HG02642 (cell line): ENCODE measurements around the gene KIF26B.
"Not testable (repeated sequence)": the region's sequence is repeated elsewhere in the genome, so short reads cannot be mapped to it uniquely, and the experiment has no call there.

ENCODE experiments used
- ATAC-seq: cut with Tn5 transposase; IDR thresholded peaks from one replicate; pipeline ENCODE4 v1.9.1; 2021; ENCODE audit warnings: mild to moderate bottlenecking; ENCODE audit not compliant: unreplicated experiment, poor library complexity

KIF26B gene

DNA sequence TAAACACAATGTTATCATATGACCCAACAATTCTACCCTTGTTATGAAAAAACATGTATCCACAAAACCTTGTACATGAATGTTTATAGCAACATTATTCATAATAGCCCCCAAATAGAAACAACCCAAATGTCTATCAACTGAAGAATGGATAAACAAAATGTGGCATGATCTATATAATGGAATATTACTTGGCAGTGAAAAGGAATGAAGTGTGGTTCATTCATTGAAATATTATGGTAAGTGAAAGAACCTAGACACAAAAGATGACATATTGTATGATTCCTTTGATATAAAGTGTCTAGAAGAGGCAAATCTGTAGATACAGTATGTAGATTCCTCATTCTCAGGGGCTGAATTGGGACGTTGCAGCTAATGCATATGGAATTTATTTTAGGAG lies 151.2 kb downstream of the KIF26B start:
- ATAC-seq = no peak

- ATAC-seq = no peak
Measured at GRCh38 chr1:245306628-245307410, 152.0 kb downstream of the KIF26B start.

DNA sequence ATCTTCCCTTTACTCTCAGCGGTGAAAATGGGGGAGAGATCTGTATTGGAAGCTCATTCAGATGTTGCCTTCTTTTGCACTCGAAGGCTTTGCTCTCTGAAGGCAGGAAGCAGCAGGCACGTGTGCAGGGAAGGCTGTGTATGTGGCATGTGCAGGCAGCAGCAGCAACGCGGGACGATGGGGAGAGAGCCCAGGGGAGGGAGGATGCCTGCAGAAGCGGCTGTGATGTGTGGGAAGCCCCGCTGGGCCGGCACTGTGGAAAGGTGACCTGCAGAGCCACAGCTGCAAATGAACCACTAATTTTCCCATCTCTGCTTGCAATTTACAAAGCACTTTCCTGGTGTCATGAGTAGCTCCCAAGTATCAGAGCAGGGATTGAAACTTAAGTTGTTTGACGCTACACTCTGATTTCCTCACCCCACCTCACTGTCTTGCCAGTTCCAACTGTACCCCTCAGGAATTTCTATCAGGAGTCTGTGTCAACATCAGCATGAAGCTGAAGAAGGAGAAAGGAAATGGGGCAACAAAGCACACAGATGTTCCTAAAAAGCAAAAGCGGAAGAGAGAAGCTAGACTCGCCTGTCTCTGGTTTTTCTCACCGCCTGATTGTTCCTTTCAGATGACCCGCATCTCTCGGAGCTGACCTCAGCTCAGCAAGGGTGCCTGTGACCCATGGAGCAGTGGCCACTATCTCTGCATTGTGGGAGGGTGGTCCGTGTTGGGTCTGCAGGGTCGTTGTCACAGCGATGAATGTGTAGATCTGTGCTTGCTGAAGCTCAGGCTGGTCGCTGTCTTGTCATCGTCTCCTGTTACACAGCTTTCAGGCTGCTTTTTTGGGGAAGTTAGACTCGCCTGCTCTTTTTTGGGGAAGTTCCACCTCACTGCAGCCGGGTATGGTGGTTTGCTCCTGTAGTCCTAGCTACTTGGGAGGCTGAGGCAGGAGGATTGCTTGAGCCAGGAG lies 156.1 kb downstream of the KIF26B start:
- ATAC-seq = peak; percentile 61

- ATAC-seq = no peak
Measured at GRCh38 chr1:245311887-245312536, 157.2 kb downstream of the KIF26B start.

- no peak for ATAC-seq
Measured at GRCh38 chr1:245313576-245313975, 158.8 kb downstream of the KIF26B start.

DNA sequence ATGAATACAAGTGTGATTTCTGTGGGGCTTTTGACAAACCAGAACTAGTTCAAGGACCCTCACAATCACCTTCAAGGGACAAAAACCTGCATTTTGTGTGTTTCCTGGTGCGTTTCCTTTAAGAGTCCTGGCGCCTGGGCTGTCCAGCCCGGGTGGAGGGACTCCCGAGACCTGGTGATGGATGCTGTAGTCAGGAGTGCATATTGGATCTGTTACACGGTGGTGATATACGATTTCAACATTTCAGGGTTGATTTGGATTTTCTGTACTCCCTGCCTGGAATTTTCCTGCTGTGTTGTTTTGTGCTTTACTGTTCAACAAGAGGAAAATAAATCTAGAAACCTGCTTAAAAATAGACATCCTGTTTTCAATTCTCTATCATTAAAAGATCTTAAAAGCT lies 162.0 kb downstream of the KIF26B start:
- no peak for ATAC-seq

DNA sequence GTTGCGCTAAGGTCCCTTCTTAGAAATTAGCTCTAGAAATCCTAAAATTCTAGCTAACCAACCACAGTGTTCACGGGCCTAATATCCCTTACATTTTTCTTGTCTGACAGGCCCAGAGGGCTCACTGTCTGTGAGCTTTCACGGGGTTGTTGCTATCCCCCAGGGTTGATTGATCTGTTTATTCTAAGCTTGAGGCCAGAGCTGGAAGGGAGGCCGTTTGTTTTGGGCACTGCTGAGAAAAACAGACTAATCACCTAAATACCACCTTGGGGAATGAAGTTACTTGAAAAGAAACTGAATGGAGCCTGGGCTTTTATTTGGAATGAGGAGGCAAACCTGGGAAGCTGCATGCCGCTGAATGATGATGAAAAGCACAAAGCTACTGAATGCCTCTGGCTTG lies 162.4 kb downstream of the KIF26B start:
- no peak for ATAC-seq

DNA sequence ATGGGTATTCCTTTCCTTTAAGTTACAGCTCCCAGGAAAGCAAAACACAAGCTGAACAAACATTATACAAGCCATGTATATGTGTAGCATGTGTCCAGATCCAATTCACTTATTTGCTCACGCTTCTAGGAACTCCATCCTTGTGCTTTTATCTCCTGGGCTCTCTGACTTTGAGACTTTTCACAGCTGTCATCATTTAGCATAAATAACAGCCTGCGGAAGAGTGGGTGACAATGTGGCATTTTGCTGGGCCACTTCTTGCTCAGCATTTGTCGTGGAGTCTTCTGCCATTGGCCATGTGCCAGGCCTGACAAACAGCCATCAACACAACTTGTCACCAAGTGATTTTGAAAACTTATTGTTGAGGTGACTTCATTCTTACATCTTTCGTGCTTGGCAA lies 164.3 kb downstream of the KIF26B start:
- no peak for ATAC-seq

DNA sequence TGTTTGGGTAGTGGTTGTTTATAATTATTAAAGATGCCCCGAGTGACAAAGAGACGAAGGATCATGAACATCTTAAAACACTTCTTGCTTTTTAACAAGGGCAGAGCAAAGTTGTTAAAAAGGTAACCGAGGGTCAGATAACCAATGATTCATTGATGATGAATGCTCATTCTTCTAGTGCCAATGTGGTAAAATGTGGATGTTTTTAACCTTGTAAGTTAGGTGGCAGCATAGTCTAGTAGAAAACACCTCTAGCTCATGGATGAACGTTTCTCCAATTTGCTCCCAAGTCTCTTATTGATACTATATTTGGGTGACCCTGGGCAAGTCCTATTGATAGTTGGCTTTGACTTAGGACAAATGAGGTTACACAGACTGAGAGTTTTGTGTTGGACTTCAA lies 167.9 kb downstream of the KIF26B start:
- no peak for ATAC-seq

- ATAC-seq = not testable (repeated sequence)
Measured at GRCh38 chr1:245323765-245324164, 169.0 kb downstream of the KIF26B start.

DNA sequence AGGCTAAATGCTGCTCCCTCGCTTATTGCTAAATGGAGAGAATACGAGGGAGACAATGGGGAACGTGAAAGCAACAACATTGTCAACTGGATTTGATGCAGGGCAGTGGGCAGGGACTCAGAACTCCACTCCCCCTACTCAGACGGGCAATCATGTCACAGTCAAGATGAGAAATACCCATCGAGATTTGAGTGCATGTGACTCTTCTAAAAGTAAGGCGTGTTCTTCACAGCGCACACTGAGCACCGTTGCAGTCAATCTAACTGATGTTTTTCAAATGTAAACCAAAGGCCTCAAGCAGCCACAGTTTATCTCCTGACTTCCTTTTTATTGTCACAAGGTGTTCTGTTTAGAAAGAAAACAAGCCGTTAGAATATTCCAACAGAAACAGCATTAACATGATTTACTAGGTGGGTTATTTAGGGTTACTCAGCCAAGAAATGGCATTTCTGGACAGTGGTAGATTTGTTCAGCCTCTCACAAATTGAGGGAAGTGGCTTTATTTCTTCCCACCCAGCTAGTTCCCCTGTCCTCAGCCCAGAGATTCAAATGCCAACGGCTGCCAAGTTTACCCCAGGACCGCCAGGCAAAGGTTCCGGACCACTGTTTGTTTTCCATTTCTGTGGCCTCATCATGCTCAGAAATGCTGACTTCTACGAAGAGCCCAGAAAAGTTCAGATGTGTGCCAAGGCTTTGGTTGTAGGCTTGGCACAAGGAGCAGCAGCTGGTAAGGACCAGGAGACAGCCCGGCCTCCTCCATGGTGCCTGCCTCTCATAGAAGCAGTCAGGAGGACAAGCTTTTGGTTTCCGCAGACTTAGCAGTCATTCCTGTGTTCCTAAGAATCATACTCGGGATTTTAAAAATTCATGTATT lies 171.4 kb downstream of the KIF26B start:
- no peak for ATAC-seq

GRCh38 chr1:245327360-245327759 lies 172.6 kb downstream of the KIF26B start:
- no peak for ATAC-seq

DNA sequence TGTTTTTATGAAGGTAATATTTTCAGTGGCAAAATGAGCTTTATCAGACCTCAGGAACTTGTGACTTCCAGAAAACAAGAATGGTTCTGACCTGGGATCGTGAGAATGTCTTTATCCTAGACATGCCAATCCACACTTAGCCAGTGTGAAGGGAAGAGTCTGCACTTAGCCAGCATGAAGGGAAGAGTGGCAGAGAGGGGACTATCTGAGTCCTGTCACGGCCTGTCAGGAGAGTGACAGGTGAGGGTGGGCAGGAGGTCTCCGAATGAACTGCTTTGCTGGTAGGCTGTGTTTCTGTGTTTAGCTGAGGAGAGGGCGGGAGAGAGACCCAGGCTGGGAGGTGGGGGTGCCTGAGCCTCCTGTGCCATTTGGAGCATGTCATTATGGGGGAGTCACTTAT lies 173.1 kb downstream of the KIF26B start:
- ATAC-seq = no peak

DNA sequence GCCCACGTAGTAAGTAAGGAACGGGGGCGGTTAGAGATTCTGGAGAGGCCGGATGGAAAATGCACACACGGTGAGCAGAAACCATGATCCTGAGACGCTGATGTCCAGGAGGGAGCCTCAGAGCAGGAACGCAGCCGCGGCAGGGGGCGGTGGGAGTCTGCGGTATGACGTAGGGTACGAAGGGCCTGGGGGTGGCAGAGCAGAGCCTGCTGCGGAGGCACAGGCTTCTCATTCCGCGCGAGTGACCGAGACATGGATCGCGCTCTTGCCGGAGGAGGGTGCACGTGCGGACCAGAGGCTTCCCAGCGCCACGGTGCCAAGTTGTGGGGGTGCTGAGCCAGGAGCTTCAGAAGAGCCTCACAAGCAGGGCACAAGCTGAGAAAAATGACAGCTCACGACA lies 176.2 kb downstream of the KIF26B start:
- ATAC-seq = no peak

- ATAC-seq = no peak
Measured at GRCh38 chr1:245332085-245332484, 177.3 kb downstream of the KIF26B start.

GRCh38 chr1:245332513-245332912 lies 177.7 kb downstream of the KIF26B start:
- no peak for ATAC-seq

DNA sequence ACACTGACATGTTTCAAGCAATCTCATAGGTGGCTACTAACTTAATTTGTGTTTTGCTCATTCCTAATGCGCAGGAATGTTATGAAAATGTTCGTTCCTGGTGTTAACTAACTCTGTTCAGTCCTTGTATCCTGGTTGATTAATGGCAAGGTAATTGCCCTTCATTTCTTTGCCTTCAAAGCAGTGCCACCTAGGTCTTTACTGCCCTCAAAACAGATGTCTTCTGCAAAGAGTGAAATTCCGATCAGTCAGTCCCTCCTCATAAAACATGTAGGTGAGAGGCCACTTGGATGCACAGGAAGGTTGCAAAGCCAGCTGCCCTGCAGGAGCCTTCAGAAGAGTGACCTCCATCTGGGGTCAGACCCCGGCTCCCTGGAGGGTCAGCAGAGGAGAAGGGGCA lies 179.4 kb downstream of the KIF26B start:
- ATAC-seq = no peak

DNA sequence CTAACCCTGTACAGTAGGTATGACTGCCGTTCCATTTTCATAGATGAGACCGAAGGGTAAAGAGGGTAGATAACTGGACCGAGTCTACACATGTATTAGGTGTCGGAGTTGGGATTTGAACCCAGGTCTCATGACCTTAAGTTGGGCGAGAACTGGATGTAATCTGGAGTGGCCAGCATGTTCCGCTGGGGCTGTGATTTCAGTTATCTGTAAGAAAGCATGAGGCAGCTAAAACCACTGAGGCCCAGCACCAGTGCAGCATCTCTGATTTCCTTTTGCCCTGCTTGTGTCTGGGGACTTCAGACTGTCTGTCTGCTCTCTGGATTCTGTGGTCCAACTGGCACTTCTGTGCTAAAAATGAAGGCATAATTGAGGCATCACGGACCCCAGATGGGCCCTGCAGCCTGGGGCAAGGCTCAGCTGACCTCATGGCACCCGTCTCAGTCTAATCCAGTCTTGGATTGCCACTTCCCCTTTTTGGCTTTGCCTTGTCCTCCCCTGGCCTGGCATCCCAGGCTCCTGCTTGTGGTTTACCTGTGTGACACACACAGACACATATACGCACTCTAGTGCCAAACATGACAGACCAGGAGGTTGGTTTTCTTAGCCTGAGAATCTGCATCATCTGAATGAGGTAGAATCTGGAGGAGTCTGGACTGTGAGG lies 180.2 kb downstream of the KIF26B start:
- no peak for ATAC-seq

GRCh38 chr1:245335684-245336083 lies 180.9 kb downstream of the KIF26B start:
- ATAC-seq = not testable (repeated sequence)
